H1 (cell line): ENCODE data around the gene GRIN3A. TPM values are rescaled to one million over a fixed set of nuclear protein-coding genes. Genes with fewer than 3 reads are reported as not detected.

Source experiments
- TAF7 ChIP-seq: optimal IDR thresholded peaks from 2 replicates; pipeline ENCODE3; 2011; ENCODE audit warnings: low read depth, mild to moderate bottlenecking, inconsistent platforms, low read length, moderate library complexity, borderline replicate concordance
- polyA plus RNA-seq, 7 experiments: library from polyadenylated mRNA; depleted of rRNA in 3 of 7; stranded (reverse) in 5 of 7; unstranded in 2 of 7; fragments of >200 nt in 5 of 7; fragments of 200-250 nt in 2 of 7; gene quantifications; 1 replicate in 5 of 7; 2 replicates in 1 of 7; 4 replicates in 1 of 7; pipeline versions ENCODE4 v1.2.1 to v1.2.3, GENCODE V29; 2011 to 2013; ENCODE audit warnings: missing spikeins in 2 of 7, mixed read lengths in 2 of 7
- total RNA-seq: library from RNA; stranded (reverse); fragmentation: NEBNext Ultra II Directional; extraction: Animal tissue kit (Norgen Biotek cat#: 25700); gene quantifications from 2 replicates; pipeline ENCODE4 v1.2.1, GENCODE V29; 2021

Gene GRIN3A
- total and polyA plus RNA-seq, 2 of the 8 experiments (the other 6 are each of a cell fraction or from before 2014, with no cell fraction given), result 0.04 TPM; not detected in 1

DNA sequence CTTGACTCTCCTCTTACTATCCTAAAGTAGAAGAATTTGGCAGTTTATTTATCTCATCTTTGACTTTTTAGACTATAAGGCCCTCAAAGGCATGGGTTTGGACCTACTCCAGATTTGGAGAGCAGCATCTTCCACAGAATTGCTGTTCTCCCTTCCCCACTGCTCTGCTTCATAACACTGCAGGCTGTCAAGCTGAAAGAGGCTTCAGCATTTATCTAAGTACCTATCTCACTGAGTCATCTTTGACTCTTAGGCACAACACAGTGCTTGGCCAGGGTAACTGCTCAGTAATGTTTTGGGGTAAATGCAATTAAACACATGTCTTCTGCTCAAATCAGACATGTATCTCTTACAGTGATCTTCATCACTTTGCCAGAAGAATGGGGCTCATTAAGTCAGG, 60.6 kb downstream of the GRIN3A start (continued):
- no peak for TF ChIP-seq TAF7
